ENCODE measurements around the gene OR9Q2. TPM values are rescaled to one million over a fixed set of nuclear protein-coding genes. Genes with fewer than 3 reads are reported as not detected.

Gene OR9Q2
- total and polyA plus RNA-seq, 2 of the 8 experiments (the other 6 are each of a cell fraction or from before 2014, with no cell fraction given) = not detected

GRCh38 chr11:58222721-58223120, 33.9 kb downstream of the OR9Q2 start:
- Histone ChIP-seq H3K23ac (ENCODE audit: insufficient read length) (no peak overlapping the region), H3K4me3 (ENCODE audit: extremely low read depth in 1 of 4, insufficient read depth in 2 of 4, low read depth in 3 of 4, low read length in 4 of 4) (no peak overlapping the region), H4K91ac (replicated peaks; ENCODE audit: insufficient read length, low read length) (no peak overlapping the region), H4K8ac (ENCODE audit: extremely low read depth, insufficient read depth, low read length) (no peak overlapping the region), H3K79me1 (ENCODE audit: low read depth, low read length) (no peaks in the 10 kb centered on the region), H4K20me1 (replicated peaks in 1 of 2; ENCODE audit: control insufficient read depth in 1 of 2, insufficient read depth in 2 of 2, low read length in 2 of 2) (no peaks in the 10 kb centered on the region), H2BK20ac (ENCODE audit: low read length) (no peak overlapping the region), H3K79me2 (ENCODE audit: control insufficient read depth in 1 of 2, insufficient read depth in 2 of 2, low read length in 2 of 2) (no peaks in the 10 kb centered on the region), H4K5ac (ENCODE audit: insufficient read length, low read depth, low read length) (no peak overlapping the region), H3K4ac (replicated peaks; ENCODE audit: insufficient read length, low read depth, low read length) (no peak overlapping the region), H3K23me2 (ENCODE audit: low read depth, low read length) (no peaks in the 10 kb centered on the region), H2BK120ac (replicated peaks; ENCODE audit: low read depth, low read length) (no peak overlapping the region), H3K27me3 (replicated peaks in 1 of 4; ENCODE audit: control insufficient read depth in 3 of 4, extremely low read depth in 1 of 4, insufficient read depth in 3 of 4, low read length in 3 of 4) (no peaks in the 10 kb centered on the region), H2AFZ (ENCODE audit: low read length) (no peak overlapping the region), H3K56ac (replicated peaks; ENCODE audit: insufficient read length, low read depth, low read length) (no peak overlapping the region), H3K4me1 (replicated peaks in 1 of 4; ENCODE audit: control insufficient read depth in 3 of 4, insufficient read depth in 4 of 4, low read length in 3 of 4) (no peaks in the 10 kb centered on the region), H3K9me3 (ENCODE audit: insufficient read depth in 2 of 2, low read depth in 1 of 2, low read length in 1 of 2) (peaks cover 10 to 26% of the 10 kb centered on the region in 2 experiments; a peak in 2 of 4 replicates), H2AK5ac (ENCODE audit: low read depth, low read length) (no peak overlapping the region), H3K4me2 (ENCODE audit: insufficient read depth in 1 of 2, low read depth in 2 of 2, low read length in 2 of 2) (no peak overlapping the region), H2BK15ac (ENCODE audit: low read length) (no peak overlapping the region), H3K14ac (ENCODE audit: insufficient read length) (no peak overlapping the region), H3K9ac (replicated peaks in 1 of 4; ENCODE audit: extremely low read depth in 1 of 4, low read depth in 3 of 4, low read length in 3 of 4) (no peak overlapping the region), H2BK12ac (ENCODE audit: low read depth, low read length) (no peak overlapping the region), H3K27ac (ENCODE audit: low read depth, low read length) (no peak overlapping the region), H3K18ac (ENCODE audit: extremely low read depth, low read length) (no peak overlapping the region), H2BK5ac (ENCODE audit: low read depth, low read length) (no peak overlapping the region), H3K36me3 (ENCODE audit: control insufficient read depth in 2 of 4, insufficient read depth in 4 of 4, low read length in 3 of 4) (no peaks in the 10 kb centered on the region)
- WGBS, 2 experiments (ENCODE audit: extremely low coverage in 1 of 2, insufficient coverage in 1 of 2, insufficient read length in 1 of 2, insufficient replicate concordance in 2 of 2, low coverage in 1 of 2, low lambda C conversion rate in 2 of 2, missing lambda C conversion rate in 1 of 2) = 77% methylated on average over 7 of the region's 7 CpGs; no CpG with 5 or more reads in 1 of the 2 experiments
- CTCF ChIA-PET (ENCODE audit: partially characterized antibody) = no interaction called here
- POLR2A ChIA-PET (ENCODE audit: partially characterized antibody) = no interaction called here
- TF ChIP-seq SIN3A (conservative IDR thresholded peaks at IDR 0.05 in 1 of 2, IDR thresholded peaks at IDR 0.05 in 1 of 2; ENCODE audit: low read depth in 1 of 2, low read length in 2 of 2) (no peak), GTF2F1 (IDR thresholded peaks at IDR 0.05; ENCODE audit: borderline replicate concordance, low read depth, low read length) (no peak), E2F6 (IDR thresholded peaks at IDR 0.05) (no peak), MAFK (IDR thresholded peaks at IDR 0.05; ENCODE audit: low read depth, low read length) (no peak), CBX8 (IDR thresholded peaks at IDR 0.05; ENCODE audit: borderline replicate concordance, low read depth, low read length) (no peak), EZH2 (IDR thresholded peaks at IDR 0.05; ENCODE audit: low read depth, low read length, severe bottlenecking) (no peak), CHD1 (IDR thresholded peaks at IDR 0.05; ENCODE audit: low read depth, low read length) (no peak), TCF12 (IDR thresholded peaks at IDR 0.05; ENCODE audit: low read depth, low read length) (no peak), NRF1 (IDR thresholded peaks at IDR 0.05; ENCODE audit: low read depth, low read length) (no peak)
- FAIRE-seq (no peak), DNase-seq (ENCODE audit: low read depth in 1 of 2, low spot score in 2 of 2) (no peak)
